Measurements from ENCODE around the gene DNMBP.
A peak's percentile ranks its signal among the peaks of the same experiment; 100 is the strongest.
"Not testable (repeated sequence)": the region's sequence is repeated elsewhere in the genome, so short reads cannot be mapped to it uniquely, and the experiment has no call there.

Gene DNMBP

GRCh38 chr10:99855479-99856071, 154.2 kb downstream of the DNMBP start:
- DNase-seq: no peak

- no peak for DNase-seq
These were observed 154.9 kb downstream of the DNMBP start for GRCh38 chr10:99854860-99855259.

GRCh38 chr10:99853655-99854054, 156.1 kb downstream of the DNMBP start:
- DNase-seq: no peak

GRCh38 chr10:99852481-99853213, 157.1 kb downstream of the DNMBP start:
- DNase-seq: no peak

GRCh38 chr10:99851825-99852224, 157.9 kb downstream of the DNMBP start:
- DNase-seq: no peak

GRCh38 chr10:99850767-99851340, 158.9 kb downstream of the DNMBP start:
- DNase-seq: no peak

GRCh38 chr10:99850021-99850766, 159.6 kb downstream of the DNMBP start:
- no peak for DNase-seq

GRCh38 chr10:99849536-99849935, 160.2 kb downstream of the DNMBP start:
- no peak for DNase-seq

GRCh38 chr10:99849057-99849456, 160.7 kb downstream of the DNMBP start:
- no peak for DNase-seq

- peak; percentile 66 to 71 for DNase-seq
These were observed 163.8 kb downstream of the DNMBP start for GRCh38 chr10:99845837-99846382.

- no peak for DNase-seq
These were observed 165.3 kb downstream of the DNMBP start for GRCh38 chr10:99844433-99844955.

- no peak for DNase-seq
These were observed 166.4 kb downstream of the DNMBP start for GRCh38 chr10:99843310-99843709.

- DNase-seq: no peak
These were observed 168.0 kb downstream of the DNMBP start for GRCh38 chr10:99841746-99842145.

- not testable (repeated sequence) for DNase-seq
These were observed 168.9 kb downstream of the DNMBP start for GRCh38 chr10:99840859-99841258.

- DNase-seq: no peak
These were observed 173.0 kb downstream of the DNMBP start for GRCh38 chr10:99836711-99837110.

GRCh38 chr10:99835947-99836346, 173.8 kb downstream of the DNMBP start:
- no peak for DNase-seq

- no peak for DNase-seq
These were observed 175.3 kb downstream of the DNMBP start for GRCh38 chr10:99834410-99834809.

GRCh38 chr10:99832439-99832838, 177.3 kb downstream of the DNMBP start:
- no peak for DNase-seq

- no peak for DNase-seq
These were observed 181.3 kb downstream of the DNMBP start for GRCh38 chr10:99828464-99828863.

- no peak for DNase-seq
These were observed 181.8 kb downstream of the DNMBP start for GRCh38 chr10:99827936-99828335.
